ENCODE results near the gene DMRT1.
A peak's percentile ranks its signal among the peaks of the same experiment; 100 is the strongest.

DMRT1 gene

DNA sequence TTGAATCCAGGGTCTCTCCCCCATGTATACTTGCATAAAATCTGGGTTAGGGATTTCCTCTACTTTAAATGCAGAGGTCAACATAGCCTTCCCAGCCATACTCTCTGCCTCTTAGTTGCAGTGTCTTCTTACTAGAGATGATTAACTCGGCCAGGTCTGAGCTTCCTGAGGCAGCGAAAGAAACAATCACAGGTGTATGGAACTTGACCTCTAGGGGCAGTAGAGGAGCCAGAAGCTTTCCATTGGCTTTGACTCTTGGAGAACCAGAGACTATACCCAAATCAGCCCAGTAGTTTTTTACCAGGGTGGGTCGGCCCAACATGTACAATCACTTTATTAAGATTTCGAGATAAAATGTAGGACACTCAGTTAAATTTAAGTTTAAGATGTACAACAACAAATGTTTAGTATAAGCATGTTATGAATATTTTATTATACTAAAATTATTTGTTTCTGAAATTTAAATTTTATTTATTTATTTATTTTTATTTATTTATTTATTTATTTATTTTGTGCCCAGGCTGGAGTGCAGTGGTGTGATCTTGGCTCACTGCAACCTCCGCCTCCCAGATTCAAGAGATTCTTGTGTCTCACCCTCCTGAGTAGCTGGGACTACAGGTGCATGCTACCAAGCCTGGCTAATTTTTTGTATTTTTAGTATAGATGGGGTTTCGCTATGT, 87.0 kb downstream of the DMRT1 start:
- peak; percentile 65 for DNase-seq

DNA sequence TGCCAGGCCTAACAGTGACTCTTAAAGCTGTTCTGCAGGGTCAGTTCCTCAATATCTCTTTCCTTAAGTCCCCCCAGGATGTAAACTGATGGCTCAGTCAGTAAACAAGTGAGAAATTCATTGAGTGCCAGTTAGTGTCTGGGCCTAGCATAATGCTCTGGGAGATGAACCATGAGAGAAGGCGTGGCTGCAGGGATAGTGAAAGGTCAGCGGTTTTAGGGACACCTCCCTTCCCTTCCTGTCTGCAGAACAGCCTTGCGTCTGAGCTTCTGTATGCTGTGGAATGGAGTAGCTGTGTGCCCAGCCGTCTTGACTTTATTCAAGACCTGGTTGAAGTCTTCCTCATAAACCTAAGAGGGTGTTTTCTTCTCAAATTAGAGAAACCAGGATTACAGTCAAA, 88.2 kb downstream of the DMRT1 start:
- no peak for DNase-seq

DNA sequence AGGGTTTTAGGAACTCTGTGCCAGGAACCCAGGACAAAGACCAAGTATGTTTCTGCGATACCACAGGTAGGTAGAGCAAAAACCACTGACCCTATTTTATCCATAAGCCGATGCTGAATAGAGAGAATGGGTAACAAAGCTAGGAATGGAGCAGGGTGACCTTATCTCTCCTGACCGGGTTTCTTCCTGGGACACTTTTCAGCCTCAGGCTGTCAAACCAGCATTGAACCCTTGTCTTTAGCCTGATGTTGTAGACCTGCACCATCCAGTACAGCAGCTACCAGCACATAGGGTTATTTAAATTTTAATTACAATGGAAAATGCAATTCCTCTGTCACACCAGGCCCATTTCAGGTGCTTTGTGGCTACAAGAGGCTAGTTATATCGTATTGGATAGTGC, 91.9 kb downstream of the DMRT1 start:
- no peak for DNase-seq

DNA sequence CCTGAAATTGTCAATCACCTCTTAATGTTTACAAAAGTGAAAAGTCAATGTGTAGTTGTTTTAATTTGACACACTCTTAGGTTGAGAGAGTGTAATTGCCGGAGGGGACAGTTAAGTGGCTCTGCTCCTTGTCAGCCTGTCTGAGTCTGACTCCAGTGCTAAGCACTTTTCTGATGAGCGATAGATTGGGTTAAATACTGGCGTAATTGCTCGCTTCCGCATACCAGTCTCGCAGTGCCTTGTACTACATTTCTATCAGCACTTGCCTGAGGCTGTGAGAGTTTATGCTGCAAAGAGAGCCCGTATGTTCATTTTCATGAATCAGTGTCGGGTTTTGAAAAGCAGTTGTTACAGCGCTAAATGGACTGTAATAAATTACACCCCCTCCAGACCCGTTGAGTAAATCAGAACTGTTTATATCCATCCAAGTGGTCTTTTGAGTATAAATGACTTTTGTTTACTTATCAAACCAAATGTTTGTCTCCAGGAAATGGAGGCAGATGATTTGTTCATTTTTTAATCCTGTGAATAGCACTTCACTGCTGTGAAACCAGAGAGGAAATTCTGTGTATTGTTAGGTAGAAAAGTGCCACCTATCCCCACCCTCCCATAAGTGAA, 94.0 kb downstream of the DMRT1 start:
- peak; percentile 59 for DNase-seq

DNA sequence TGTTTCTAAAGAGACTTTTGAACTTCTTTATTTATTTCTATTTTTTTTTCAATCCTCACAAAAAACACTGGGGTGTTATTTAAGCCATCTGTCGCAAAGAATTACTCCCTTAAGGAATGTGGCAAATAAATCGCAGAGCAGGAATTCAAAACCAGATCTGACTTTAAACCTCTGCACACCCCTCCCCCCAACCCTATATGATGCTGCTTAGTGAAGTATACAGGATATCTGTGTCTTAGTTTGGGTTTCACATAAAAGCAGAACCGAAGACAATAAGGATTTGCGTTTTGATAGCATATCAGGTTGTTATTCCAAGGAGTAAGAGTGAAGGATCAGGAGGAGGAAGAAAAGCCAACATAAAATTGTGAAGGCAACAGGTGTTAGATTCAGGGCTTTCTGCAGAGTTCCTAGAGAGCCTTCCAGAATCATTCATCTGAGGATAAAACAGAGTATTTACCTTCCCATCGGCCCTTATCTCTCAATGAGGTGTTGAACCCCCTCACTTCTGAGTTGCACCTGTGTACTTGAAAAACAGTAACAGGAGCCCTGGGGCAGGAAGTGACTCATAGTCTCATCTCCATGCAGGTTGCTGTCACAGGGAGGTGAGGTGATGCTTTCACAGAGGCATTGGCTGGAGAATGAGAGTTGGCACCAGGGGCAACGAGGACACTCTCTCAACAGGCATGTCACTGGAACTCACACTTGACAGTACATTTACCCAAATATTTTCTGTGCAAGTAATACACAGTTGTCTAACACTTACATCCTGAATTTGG, 101.5 kb downstream of the DMRT1 start:
- peak; percentile 91 for DNase-seq

DNA sequence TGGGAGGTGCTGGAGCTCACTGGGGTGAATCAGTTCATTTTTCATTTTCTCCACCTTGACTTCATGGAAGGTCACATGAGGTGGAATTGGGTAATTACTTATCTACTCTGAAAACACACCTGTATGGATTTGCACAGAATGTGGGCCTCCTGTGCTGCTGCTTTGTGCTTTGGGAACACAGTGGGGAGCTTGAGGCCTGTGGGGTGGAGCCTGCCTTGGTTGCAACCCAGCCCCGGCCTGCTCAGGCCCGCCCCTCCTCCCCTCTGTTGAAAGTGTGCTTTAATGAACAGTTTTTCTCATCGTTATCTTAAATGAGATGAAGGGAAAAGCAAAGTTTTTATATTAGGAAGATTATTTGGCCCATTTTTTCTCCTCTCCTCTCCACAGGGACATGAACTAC, 106.5 kb downstream of the DMRT1 start:
- no peak for DNase-seq

DNA sequence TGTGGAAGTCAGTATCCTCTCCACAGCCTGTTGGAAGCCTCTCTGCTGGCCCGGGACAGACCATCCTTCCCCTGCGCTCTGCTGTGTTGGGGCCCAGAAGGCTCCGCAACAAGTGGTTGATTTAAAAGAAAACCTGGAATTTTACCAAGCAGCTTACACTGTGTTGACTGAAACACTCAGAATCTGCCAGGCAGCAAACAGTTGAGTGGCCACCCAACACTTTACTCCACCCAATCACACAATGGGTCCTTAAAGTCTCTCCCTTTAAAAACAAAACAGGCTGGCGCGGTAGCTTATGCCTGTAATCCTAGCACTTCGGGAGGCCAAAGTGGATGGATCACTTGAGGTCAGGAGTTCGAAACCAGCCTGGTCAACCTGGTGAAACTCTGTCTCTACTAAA, 107.0 kb downstream of the DMRT1 start:
- peak; percentile 36 for DNase-seq

DNA sequence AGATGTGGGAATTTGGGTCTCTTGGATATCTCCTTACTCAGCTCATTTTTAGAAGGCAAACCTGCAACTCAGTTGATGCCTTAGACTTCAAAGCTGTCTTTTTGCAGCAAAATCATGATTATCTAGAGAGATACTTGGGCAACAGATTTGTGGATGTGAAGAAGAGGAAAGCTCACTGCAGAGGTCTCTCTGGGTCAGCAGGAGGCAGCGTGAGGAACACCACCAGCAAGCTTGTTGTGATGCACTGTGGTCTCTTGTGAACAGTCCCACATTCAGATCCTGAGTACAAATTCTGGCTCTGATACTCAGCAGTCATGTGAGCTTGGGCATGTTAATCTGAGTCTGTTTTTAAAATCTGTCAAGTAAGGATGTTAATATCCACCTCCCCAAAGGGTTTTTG, 108.6 kb downstream of the DMRT1 start:
- DNase-seq, result no peak

DNA sequence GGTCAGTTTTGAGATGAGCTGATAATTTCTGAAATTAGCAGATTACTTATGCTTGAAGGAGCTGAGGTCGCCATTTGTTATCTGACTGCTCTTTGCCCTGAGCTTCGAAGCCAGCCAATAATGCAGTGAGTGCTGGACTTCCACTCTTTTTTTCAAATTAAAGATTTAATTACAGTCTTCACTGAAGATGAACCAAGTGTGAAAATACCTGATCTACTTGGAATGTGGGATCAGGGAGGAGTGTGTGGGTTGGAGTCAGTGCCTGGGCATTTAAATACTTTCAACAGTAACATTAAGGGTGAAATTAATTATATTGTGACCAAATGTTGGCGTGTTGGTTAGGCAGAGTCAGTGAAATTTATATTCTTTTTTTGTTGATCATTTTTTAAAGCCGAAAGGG, 111.0 kb downstream of the DMRT1 start:
- DNase-seq, result no peak

DNA sequence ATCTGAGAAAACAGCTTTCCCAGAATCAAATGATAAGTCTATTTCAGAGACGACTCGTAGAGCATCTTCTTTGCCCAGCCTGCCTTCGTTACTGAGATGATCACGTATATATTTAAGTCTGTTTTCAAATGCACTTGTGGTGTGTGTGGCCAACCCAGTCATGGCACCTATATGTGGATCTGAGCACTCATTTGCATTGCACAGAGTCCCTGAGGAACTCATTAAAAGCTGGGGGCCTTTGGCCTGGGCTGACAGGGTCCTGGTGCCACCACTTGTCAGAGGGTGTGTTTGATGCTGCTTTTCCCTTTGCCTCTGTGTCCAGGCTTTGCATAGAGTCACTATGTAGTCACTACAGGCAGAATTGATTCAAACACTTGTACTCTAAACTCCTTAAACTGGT, 117.6 kb downstream of the DMRT1 start:
- no peak for DNase-seq

DNA sequence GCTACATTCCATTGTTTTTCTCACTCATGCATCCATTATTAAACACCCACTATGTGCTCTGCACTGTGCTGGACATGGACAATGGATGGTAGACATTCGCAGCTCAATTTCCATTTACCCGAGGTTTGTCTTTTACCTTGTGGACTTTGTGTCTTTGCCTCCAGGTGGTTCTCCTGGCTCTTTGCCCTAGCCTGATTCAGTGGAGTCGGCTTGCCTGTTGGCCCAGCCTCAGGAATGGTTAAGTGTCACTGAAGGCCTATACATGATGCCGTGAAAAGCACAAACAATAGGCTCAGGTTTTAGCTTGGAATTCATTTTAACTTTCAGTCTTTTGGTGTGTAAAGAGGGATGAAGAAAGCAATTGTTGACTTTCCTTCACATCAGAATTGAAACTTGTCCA, 118.4 kb downstream of the DMRT1 start:
- peak; percentile 21 for DNase-seq

DNA sequence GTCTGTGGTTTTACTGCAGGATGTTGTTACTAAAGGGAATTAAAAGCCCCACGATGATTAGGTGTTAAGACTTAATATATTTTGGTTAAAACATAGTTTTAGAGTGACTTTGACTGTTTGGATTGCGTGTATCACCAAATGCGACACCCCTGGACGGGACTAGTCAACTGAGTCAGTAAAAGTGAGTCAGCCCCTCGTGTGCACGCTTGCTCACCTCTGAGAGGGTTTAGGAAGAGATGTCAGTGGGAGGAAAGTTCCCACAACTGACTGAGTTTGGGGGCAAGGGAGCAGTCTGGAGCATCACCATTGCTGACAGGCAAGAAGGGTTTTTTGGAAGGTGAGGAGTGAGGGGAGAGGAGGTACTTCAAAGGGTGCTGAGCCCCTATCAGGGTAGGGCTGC, 120.5 kb downstream of the DMRT1 start:
- no peak for DNase-seq

DNA sequence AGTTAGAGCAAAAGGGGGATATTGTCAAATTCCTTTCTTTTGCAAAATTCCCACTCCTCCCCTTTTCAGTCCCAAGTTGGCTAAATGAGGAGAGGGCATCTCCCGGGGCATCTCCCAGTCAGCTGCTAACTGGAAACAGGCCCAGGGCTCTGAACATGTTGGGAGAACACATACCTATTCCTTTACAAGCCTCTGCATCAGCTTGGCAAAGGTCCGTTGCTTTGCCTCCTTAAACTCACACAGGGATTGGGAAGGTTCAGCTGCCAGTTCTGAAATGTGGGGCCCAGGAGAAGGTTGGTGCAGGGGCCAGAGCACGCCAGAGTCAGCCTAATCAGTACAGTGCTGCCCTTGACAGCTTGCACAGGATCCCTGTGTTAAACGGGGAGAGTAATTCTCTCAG, 124.0 kb downstream of the DMRT1 start:
- DNase-seq, result no peak

DNA sequence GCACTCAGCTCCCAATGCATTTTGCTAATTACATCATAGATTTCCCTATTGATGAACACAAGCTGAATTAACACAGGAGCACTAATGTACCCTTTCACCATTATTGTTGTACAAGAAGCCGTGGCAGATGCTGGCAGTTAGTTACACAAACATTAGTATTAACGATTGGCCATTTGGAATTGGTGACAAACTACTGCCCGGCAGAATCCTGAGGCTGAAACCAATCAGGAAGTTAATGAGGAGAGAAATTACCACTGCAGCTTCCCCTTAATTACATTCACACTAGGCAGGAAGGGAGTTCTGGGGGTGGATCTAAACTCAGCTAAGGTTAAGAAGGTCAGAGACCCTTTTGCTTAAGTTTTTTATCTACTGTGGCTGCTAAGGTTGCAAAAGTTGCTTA, 125.4 kb downstream of the DMRT1 start:
- DNase-seq, result no peak

DNA sequence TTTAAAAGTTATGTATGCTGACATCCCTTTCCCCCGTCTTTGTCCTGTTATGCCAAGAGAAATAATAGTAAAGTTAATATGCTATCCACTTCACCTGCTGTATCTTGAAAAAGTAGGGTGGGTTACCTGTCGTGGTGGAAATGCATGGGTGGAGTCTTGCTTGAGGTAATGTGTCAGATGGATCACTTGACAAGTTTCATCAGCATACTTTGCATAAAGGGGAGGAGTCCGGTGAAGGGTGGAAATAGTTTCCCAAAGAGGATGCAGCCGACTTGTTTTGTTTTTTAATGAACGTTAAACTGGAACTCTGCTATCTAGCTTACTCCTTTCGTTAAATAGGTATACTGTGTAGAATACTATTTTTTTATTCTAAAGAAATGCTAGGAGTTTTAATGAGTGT, 125.9 kb downstream of the DMRT1 start:
- no peak for DNase-seq

DNA sequence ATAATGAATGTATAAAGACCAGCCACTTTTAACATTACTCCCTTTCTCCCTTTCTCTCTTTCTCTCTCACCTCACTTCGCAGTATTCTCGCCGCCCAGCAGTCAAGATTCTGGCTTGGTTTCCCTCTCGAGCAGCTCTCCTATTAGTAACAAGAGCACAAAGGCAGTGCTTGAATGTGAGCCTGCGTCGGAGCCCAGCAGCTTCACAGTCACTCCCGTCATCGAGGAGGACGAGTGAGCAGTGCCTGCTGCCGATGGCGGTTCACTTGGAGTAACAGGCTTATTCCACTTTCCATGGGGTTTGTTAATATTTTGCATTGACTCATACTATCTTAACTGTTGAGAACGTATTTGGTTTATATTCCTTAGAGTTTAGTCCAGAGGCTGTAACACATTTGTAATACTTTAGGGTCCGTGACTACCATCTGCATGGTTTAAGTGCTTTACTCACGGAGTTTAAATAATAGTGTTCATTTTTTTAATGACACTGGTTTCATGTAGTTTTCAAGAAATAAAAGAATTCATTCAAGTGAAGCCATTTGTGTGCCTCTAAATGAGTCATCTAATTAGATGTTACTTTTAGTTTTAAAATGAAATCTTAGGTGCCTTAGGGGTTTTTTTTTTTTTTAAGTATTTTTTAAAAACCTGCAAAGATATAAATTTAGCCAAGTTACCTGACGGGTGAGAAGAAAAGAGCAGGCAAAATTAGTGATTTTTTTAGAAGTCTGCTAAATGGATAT, 126.6 kb downstream of the DMRT1 start:
- no peak for DNase-seq

DNA sequence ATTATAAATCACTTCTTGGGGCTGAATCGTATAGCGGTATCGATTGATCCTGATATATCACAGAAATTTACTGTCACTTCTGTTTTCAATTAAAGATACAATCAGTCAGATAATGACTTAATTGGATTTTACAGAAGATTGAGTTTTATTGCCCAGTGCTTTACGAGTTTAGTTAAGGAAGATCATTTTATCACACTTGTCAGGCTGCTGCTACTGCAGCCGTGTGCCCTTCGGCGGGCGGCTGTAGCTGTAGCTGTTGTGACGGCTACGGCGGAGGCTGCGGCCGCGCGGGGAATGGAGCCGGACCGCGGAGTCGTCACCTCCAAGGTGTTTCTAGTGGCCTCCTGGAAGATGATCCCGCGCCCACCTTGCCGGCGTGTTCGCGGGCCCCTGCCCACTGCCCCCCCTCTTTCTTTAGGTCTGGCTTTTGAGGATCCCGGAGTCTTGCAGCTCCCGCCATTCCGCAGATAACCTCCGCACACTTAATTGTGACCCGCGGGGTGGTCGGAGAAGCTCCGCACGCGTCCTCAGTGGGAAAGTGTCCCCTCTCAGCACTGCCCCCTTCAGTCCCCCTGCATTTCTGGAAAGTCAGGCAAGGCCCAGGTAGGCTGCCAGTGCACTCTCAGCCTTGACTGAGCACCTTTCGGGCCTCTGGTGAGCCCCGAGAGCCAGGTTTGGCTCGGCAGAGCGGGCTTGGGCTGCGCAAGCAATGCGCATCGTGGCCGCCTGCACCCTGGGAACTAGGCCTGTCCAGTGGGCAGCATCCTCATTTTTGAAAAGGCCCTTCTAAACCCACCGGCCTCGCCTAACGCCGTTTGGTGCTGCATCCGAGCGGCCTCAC, 128.0 kb downstream of the DMRT1 start:
- no peak for DNase-seq

DNA sequence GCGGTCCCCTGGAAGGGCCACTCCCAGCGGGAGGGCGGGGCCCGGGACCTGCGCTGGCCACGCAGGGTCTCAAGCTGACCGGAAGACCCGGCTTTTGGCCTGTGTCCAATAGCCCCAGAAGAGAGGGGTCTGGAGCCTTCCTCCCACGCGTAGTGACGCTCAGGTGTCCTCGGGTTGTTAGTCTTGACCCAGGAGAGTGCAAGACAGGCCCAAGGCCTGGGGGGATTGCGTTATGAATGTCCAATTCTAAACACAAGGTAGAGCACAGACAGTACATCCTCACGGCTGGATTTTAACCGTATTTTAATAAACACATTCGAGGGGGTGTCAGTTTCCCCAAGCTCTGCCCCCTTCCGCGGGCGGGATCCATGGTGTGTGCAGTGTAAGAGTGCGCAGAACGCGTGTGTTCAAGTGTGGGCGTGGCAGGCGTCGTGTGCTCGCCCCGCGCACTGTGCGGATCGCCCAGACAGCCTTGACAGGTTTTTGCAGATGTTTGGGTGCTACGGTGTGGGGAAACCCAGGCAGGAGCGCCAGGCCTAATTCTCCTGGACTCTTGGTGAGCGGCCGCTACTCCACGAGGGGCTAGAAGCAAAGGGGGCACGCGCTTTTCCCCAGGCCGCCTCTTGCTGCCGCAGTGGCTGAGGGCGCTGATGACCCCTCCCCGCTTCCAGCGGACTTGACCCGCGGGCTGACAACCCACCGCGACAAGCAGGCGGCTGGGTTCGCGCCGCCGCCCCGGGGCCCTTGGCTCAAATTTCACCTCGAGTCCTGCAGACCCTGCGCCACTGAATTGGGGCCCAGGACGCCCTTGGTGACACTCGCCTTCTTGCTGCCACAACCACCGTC, 128.9 kb downstream of the DMRT1 start:
- no peak for DNase-seq

DNA sequence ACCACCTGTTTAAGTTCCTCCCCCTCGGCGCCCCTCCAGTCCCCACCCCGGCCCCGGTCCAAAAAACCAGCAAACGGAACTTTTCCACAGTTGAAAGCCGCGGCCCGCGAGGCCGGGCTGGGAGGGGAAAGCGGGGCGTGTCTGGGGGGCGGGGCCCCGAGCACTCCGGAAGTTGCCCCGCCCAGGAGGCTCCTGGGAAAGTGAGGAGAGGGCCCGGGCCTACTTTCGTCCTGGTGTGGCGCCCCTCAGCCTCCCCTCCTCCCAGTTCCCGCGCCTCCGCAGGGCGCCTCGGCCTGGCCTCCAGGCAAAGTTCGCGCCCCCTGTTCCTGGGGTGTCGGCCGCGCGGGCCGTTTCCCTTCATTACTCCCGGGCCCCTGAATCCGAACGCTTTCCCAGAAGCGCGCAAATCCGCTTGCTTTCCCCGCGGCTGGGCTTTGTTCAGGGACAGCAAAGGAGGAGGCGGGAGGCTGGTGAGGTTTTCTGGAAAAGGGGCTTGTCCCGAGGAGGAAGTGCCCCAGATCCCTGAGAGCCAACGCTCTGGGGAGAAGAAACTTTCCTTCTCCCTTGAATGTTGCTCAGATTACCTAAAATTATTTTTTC, 130.5 kb downstream of the DMRT1 start:
- peak; percentile 64 for DNase-seq

DNA sequence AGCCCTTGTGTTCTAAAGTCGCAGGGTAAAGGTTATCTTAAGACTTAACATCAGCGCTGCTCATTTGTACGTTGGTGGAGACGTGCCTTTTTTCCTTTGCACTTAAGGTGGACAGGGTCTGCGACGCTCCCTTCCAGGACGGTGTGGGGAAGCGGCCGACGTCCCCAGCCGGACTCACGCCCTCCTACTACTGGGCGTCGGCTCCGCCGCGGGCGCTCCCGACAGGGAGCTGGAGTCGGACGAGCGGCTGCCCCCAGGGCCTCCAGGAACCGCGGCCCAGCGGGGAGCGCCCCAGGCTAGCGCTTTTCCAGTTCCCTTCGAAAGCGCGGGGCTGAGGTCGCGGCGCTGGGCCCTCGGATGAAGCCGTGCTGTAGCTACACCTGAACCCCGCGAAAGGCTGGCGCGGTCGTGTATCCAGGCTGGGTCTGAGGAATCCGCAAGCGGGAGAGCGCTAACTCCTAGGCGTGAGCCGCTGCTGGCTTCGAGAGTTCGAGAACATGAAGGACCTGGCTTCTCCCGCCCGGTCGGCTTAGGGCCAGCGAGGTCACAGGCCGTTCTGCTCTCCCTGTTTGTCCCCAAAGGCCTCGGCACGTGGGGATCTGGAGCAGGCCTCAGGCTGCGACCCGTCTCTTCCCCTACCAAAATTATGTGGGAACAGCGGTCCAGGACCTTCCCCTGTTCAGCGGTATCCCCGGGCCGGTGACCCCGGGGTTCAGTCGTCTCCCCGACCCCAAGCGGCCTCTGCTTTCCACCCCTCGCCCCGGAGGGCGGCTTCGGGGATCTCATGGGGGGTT, 131.2 kb downstream of the DMRT1 start:
- peak; percentile 38 for DNase-seq
